Islet of Langerhans (tissue), 1 donor: ENCODE data around the gene ANGPT4.

Experiments used
- FAIRE-seq: peaks from one replicate; lab custom pipeline; 2011; peaks lifted over from hg19 to GRCh38; lab: Jason Lieb, UNC

The ANGPT4 gene

DNA sequence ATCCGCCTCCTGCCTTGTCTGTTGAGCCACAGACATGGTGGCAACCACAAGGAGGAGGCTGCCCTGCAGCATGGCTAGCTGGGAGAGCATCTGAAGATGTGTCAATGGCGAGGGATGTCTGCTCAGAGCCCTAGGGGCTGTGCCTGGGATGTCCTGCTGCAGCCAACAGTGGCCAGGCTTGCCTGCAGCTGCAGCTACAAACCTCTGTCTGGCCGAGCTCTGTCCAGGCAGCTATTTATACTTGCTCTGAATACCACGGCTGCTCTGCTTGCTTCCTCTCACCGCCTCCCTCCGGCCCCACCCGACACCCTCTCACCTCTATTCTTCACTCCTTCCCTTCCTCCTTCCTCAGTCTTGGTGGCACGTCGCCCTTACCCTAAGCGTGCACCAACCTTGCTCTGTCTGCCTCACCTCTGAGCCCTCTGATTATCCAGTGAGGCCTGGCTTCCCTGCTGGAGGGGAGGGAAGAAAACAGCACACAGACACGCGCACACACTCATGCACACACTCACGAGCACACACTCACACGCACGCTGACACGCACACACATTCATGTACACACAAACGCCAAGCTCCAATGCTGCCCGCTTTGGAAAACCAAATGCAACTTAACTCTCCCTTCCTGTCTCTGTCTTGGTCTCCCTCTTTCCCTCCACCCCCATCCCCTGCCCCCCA is at the start of gene ANGPT4:
ANGPT4 (minus strand) TSS at position 210 of the 675 bp plus-strand sequence; CDS start at position 90, 120 bp downstream.
- no peak for FAIRE-seq

DNA sequence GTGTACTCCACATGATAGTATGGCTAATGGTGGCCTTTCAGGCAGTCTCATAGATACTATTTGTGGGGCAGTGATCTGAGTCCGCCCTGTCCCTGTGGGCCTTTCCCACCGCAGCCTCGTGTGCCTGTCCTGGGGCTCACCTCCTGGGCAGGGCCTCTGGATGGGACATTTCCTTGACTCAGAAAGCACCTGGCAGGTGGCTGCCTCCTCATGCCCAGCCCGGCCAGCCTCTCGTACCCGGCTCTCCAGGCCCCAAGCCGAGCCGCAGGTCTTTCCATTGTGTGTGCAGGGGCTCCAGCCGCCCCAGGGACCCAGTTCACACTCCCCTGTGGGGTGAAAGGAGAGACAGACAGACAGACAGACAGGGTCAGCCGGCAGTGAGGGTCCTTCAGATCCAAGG is 47.7 kb upstream of the ANGPT4 start:
- FAIRE-seq: no peak

GRCh38 chr20:962683-963082 is 46.5 kb upstream of the ANGPT4 start:
- FAIRE-seq: no peak

- no peak for FAIRE-seq
Measured at GRCh38 chr20:962223-962622, 46.1 kb upstream of the ANGPT4 start.

DNA sequence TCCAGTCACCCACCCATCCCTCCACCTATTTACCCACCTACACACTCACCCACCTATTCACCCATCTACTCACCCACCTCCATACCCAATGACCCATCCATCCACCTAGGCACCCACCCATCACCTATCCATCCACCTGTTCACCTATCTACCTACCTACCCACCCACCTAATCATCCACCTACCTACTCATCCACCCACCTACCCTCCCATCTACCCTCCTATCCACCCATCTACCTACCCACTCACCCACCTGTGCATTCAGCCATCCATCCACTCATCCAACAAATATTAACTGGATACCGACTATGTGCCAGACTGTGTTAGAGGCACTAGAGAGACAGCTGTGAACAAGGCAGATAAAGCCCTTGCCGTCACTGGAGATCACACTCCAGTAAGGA is 45.6 kb upstream of the ANGPT4 start:
- no peak for FAIRE-seq

GRCh38 chr20:959996-960615 is 44.0 kb upstream of the ANGPT4 start:
- FAIRE-seq: no peak

- no peak for FAIRE-seq
Measured at GRCh38 chr20:958936-959815, 43.0 kb upstream of the ANGPT4 start.

DNA sequence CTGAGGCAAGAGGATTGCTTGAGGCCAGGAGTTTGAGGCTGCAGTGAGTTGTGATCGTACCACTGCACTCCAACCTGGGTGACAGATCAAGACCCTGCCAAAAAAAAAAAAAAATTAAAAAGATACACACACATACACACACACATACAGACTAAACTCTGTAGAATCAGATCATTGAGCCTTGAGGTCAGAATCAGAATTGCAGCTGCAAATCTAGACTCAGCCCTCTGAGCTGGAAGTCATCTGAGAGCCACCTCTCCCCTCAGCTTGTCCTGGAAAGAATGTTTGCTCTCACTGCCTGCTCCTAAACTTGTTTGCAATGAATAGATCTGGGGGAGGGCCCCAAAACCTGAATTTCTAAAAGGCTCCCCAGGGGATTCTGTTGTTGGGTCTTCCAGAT is 41.4 kb upstream of the ANGPT4 start:
- no peak for FAIRE-seq

- FAIRE-seq: peak; percentile 24
Measured at GRCh38 chr20:956330-956951, 40.3 kb upstream of the ANGPT4 start.

GRCh38 chr20:955656-956055 is 39.5 kb upstream of the ANGPT4 start:
- FAIRE-seq: no peak

DNA sequence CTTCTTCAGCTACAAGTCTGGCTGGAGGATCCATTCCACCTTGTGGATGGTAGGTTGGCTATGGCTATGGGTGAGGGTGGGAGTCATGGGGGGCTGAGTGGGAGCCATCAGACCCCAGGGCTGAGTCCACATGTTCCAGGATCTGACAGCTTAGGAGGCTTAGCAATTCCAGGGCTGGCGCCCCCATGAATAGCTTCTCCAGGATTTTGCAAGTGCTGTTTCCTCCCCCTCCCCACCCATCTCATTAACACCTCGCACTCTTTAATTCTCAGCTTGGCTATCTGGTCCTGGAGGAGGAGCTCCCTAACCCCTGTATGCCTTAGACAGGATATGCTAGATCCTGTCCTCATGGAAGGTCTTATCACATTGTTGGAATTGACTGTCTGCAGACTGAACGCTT is 39.0 kb upstream of the ANGPT4 start:
- no peak for FAIRE-seq

DNA sequence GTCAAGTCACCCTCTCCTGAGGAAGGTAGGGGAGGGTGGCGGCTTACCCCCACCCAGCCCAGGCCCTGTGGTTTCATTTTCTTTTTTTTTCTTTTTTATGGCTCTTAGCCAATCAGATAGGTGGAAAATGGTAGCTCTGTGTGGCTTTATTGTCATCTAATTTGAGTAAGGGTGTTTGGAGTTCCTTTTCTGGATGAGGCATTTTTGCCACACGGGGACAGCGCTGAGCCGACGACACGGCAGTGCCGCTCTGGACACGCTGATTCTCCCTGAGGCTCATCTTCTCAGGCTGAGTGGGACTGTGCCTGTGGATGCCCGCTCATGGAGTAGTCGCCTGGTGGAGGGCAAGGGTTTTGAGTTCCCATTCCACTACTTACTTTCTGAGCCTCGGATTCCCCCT is 37.6 kb upstream of the ANGPT4 start:
- FAIRE-seq: no peak

- no peak for FAIRE-seq
Measured at GRCh38 chr20:952196-952795, 36.2 kb upstream of the ANGPT4 start.

- no peak for FAIRE-seq
Measured at GRCh38 chr20:951384-952169, 35.4 kb upstream of the ANGPT4 start.

DNA sequence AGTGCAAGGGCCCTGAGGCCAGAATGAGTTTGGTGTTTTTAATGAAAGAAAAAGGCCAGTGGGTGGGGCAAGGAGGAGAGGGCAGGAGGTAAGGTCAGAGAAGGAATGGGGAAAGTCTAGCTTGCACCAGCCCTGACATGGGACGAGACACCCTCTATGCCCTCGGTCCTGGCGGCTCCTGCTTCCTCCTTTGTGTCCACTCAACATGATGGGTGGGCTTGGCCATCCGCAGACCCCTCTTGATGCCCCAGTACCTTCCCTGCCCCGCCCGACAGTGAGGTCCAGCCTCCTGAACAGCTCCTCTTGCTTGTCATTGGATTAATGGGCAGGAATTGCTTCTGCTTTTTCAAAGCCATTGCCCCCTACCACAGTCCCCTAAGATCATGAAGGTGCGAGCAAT is 33.6 kb upstream of the ANGPT4 start:
- FAIRE-seq: no peak

- FAIRE-seq: no peak
Measured at GRCh38 chr20:946826-947225, 30.7 kb upstream of the ANGPT4 start.

DNA sequence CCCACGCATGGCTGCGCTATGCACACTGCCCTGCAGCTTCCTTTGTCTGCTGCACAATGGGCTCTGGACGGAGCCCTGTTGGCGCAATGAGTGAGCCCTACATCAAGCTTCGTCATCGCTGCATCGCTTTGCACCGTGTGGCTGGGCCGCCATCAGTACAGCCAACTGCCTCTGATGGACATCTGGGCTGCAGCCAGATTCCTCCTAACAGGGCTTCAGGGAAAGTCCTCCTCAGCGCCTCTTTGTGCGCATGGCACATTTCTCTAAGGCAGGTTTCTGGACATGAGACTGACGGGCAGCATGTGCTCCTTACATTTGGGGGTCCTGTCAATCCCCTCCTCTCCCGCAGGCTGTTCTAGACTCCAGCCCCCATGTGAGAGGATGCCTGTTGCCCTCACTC is 29.7 kb upstream of the ANGPT4 start:
- no peak for FAIRE-seq

DNA sequence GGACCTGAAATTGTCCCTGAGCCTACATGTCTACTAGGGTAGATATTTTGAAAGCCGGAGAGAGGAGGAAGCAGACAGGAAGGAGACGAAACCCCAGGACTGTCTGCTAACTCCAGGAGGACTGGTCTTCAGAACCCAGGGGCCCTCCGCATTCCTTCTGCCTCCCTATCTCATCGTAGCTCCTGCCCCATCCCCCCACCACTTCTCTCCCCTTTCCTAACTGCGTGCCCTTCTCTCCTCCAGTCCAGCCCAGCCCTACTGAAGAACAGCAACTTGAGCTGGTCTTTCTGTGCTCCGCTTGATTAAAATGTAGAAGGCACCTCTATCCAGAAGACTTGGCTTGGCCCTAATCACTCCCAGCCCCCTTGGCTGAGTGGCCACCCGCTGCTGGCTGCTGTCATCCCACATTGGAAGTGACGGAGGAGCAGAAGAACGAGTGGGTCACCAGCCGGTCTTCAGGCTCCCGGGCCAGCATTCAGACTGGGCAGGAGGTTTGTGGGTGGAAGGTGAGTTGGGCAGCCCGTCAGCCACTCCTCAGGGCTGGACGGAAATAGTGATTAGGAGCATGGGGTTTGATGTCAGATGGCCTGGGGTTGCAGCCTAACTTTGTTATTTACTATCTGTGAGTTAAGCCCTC is 28.8 kb upstream of the ANGPT4 start:
- no peak for FAIRE-seq

DNA sequence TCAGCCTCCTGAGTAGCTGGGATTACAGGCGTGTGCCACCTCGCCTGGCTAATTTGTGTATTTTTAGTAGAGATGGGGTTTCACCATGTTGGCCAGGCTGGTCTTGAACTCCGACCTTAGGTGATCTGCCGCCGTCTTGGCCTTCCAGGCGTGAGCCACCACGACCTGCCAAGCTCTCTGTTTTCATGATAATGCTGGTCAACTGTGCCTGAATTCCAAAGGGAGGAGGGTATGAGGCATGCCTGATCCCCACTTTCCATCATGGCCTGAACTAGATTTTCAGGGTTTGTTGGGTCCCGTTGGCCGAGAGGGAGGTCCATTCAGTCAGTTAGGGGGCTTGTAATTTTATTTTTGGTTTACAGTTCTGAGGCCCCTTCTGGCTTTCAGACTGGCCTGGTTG is 28.0 kb upstream of the ANGPT4 start:
- FAIRE-seq: no peak

GRCh38 chr20:942611-943010 is 26.5 kb upstream of the ANGPT4 start:
- FAIRE-seq: no peak

- no peak for FAIRE-seq
Measured at GRCh38 chr20:940926-941325, 24.8 kb upstream of the ANGPT4 start.
